ENCODE data around the gene B9D2. TPM values are rescaled to one million over a fixed set of nuclear protein-coding genes. Genes with fewer than 3 reads are reported as not detected.
"Not testable (repeated sequence)": the region's sequence is repeated elsewhere in the genome, so short reads cannot be mapped to it uniquely, and the experiment has no call there.

The B9D2 gene
- total RNA-seq, 1 donor from 2014 or later: 3.4 TPM

GRCh38 chr19:41354343-41354953 is 9.5 kb downstream of the B9D2 start:
- DNase-seq: no peak

GRCh38 chr19:41353466-41354342 is 10.2 kb downstream of the B9D2 start, which contains the start of gene TGFB1:
Gene TGFB1 (minus strand): TSS chr19:41353922. CDS start chr19:41353044, 878 bp downstream.
- DNase-seq: peak; percentile 79

- DNase-seq: peak; percentile 32
Measured at GRCh38 chr19:41352609-41353465, 11.1 kb downstream of the B9D2 start.

- no peak for DNase-seq
Measured at GRCh38 chr19:41352279-41352608, 11.7 kb downstream of the B9D2 start.

GRCh38 chr19:41351339-41352245 is 12.4 kb downstream of the B9D2 start:
- peak; percentile 32 for DNase-seq

GRCh38 chr19:41350735-41351338 is 13.1 kb downstream of the B9D2 start:
- no peak for DNase-seq

- DNase-seq: not testable (repeated sequence)
Measured at GRCh38 chr19:41346916-41347315, 17.0 kb downstream of the B9D2 start.

GRCh38 chr19:41344162-41344561 is 19.8 kb downstream of the B9D2 start:
- DNase-seq: no peak

- no peak for DNase-seq
Measured at GRCh38 chr19:41341669-41342490, 22.1 kb downstream of the B9D2 start.

- DNase-seq: no peak
Measured at GRCh38 chr19:41339936-41340335, 24.0 kb downstream of the B9D2 start.

GRCh38 chr19:41335467-41335866 is 28.5 kb downstream of the B9D2 start:
- no peak for DNase-seq

GRCh38 chr19:41334793-41335192 is 29.2 kb downstream of the B9D2 start:
- no peak for DNase-seq

- no peak for DNase-seq
Measured at GRCh38 chr19:41332468-41332867, 31.5 kb downstream of the B9D2 start.

GRCh38 chr19:41332000-41332399 is 31.9 kb downstream of the B9D2 start:
- no peak for DNase-seq

GRCh38 chr19:41330946-41331678 is 32.8 kb downstream of the B9D2 start:
- peak; percentile 47 for DNase-seq

GRCh38 chr19:41330481-41330880 is 33.5 kb downstream of the B9D2 start:
- no peak for DNase-seq

- DNase-seq: no peak
Measured at GRCh38 chr19:41328842-41329225, 35.1 kb downstream of the B9D2 start.

- DNase-seq: peak; percentile 45
Measured at GRCh38 chr19:41328157-41328841, 35.6 kb downstream of the B9D2 start.

GRCh38 chr19:41327576-41328156 is 36.3 kb downstream of the B9D2 start:
- peak; percentile 64 for DNase-seq

Data from tongue (tissue), 2 donors.